ENCODE results near the gene LGR6. TPM values are rescaled to one million over a fixed set of nuclear protein-coding genes. Genes with fewer than 3 reads are reported as not detected.

Gene LGR6
- total RNA-seq, 2 donors from 2014 or later = 1.3 to 1.6 TPM

DNA sequence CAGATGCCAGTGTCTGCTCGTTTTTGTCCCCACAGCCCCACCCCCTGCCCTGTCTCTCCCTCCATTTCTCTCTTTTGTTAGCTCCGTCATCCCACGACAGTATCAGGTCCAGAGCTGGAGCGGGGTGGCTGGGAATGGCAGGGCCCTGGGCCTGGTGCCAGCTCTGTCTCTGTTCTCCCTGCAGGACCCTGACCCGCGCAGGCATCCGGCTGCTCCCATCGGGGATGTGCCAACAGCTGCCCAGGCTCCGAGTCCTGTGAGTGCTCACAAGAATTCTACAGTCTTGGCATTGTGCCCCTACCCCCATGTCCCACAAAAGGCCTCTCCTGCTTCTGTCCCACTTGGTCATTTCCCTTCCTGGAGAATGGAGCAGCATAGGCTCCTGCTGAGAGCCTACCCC, 110.8 kb downstream of the LGR6 start:
- Histone ChIP-seq H3K4me1 (no peaks in the 10 kb centered on the region), H3K36me3 (no peaks in the 10 kb centered on the region), H3K4me3 (no peak overlapping the region), H3K27ac (no peak overlapping the region), H3K27me3 (no peaks in the 10 kb centered on the region), H3K9ac (ENCODE audit: low read depth in 2 of 2, low read length in 2 of 2) (no peak overlapping the region), H3K9me3 (no peaks in the 10 kb centered on the region)
- TF ChIP-seq, protein P1, sequence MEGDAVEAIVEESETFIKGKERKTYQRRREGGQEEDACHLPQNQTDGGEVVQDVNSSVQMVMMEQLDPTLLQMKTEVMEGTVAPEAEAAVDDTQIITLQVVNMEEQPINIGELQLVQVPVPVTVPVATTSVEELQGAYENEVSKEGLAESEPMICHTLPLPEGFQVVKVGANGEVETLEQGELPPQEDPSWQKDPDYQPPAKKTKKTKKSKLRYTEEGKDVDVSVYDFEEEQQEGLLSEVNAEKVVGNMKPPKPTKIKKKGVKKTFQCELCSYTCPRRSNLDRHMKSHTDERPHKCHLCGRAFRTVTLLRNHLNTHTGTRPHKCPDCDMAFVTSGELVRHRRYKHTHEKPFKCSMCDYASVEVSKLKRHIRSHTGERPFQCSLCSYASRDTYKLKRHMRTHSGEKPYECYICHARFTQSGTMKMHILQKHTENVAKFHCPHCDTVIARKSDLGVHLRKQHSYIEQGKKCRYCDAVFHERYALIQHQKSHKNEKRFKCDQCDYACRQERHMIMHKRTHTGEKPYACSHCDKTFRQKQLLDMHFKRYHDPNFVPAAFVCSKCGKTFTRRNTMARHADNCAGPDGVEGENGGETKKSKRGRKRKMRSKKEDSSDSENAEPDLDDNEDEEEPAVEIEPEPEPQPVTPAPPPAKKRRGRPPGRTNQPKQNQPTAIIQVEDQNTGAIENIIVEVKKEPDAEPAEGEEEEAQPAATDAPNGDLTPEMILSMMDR (IDR thresholded peaks at IDR 0.05) = no peak
- DNase-seq = no peak
- intact Hi-C loops (cut with DNase I) = no loop called here

DNA sequence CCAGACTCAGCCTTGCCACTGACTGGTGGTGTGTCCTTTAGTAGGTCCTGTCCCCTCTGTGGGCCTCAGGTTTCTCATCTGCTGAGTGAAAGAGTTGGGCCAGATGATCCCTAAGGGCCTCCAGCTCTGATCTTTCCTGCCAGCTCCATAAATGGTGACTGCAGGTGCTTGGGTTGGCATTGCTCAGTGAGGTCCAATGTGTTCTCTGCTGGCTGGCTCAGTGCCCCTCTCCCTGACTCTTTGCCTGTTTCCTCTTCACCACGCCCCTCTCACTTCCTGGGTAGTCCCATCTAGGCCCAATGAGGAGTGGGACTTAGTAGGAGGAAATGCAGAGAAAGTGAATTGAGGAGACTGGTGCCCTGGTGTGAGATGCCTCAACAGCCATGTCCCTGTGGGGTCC, 111.6 kb downstream of the LGR6 start:
- H3K9me3 ChIP-seq = no peaks in the 10 kb centered on the region
- H3K4me3 ChIP-seq = no peak overlapping the region
- no peaks in the 10 kb centered on the region for H3K27me3 ChIP-seq
- no peaks in the 10 kb centered on the region for H3K36me3 ChIP-seq
- no peaks in the 10 kb centered on the region for H3K4me1 ChIP-seq
- intact Hi-C loops (cut with DNase I) = no loop called here
- no peak overlapping the region for H3K9ac ChIP-seq (ENCODE audit: low read depth in 2 of 2, low read length in 2 of 2)
- H3K27ac ChIP-seq = no peak overlapping the region
- TF ChIP-seq, protein P1 (IDR thresholded peaks at IDR 0.05) = no peak
- no peak for DNase-seq

- intact Hi-C loops (cut with DNase I) = no loop called here
- H3K27me3 ChIP-seq = no peaks in the 10 kb centered on the region
- TF ChIP-seq, protein P1 (IDR thresholded peaks at IDR 0.05) = no peak
- no peak for DNase-seq
- no peak overlapping the region for H3K4me3 ChIP-seq
- H3K36me3 ChIP-seq = no peaks in the 10 kb centered on the region
- H3K9me3 ChIP-seq = no peaks in the 10 kb centered on the region
- no peak overlapping the region for H3K9ac ChIP-seq (ENCODE audit: low read depth in 2 of 2, low read length in 2 of 2)
- H3K27ac ChIP-seq = no peak overlapping the region
- no peaks in the 10 kb centered on the region for H3K4me1 ChIP-seq
Observed at GRCh38 chr1:202306535-202307345, 113.1 kb downstream of the LGR6 start.

DNA sequence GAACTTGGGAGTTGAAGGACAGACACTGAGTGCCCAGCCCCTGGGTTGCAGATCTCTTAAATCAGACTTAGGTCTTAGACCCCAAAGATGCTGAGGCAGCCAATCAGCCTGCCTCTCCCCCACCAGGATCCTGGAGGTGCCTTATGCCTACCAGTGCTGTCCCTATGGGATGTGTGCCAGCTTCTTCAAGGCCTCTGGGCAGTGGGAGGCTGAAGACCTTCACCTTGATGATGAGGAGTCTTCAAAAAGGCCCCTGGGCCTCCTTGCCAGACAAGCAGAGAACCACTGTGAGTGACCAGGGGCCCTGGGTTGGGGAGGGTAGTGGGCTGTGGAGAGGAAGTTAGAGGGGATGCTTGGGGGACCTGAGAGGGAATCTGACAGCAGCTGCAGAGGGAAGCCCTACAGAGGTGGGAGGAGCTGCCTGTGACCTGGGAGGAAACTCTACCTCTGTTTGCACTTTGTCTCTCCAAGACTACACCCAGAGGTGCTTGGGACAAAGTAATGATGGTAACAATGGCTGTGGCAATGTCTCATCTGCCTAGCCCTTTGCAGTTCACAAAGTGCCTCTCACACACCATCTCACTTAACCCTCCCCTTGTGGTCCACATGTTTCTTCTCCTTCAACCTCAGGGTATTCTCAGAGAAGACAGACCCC, 116.6 kb downstream of the LGR6 start:
- H3K4me3 ChIP-seq = no peak overlapping the region

GRCh38 chr1:202310746-202311145, 117.1 kb downstream of the LGR6 start:
- Histone ChIP-seq H3K9me3 (no peaks in the 10 kb centered on the region), H3K36me3 (no peaks in the 10 kb centered on the region), H3K9ac (ENCODE audit: low read depth in 2 of 2, low read length in 2 of 2) (no peak overlapping the region), H3K4me1 (no peaks in the 10 kb centered on the region), H3K27me3 (no peaks in the 10 kb centered on the region), H3K27ac (no peak overlapping the region), H3K4me3 (no peak overlapping the region)
- intact Hi-C loops (cut with DNase I) = no loop called here
- TF ChIP-seq, protein P1 (IDR thresholded peaks at IDR 0.05) = no peak
- no peak for DNase-seq

More for the DNA sequence above, 116.6 kb downstream of the LGR6 start:
- DNase-seq = no peak
- Histone ChIP-seq H3K36me3 (no peaks in the 10 kb centered on the region), H3K27ac (no peak overlapping the region), H3K27me3 (no peaks in the 10 kb centered on the region), H3K9ac (ENCODE audit: low read depth in 2 of 2, low read length in 2 of 2) (no peak overlapping the region), H3K4me1 (no peaks in the 10 kb centered on the region), H3K9me3 (no peaks in the 10 kb centered on the region)
- intact Hi-C loops (cut with DNase I) = no loop called here
- TF ChIP-seq, protein P1 (IDR thresholded peaks at IDR 0.05) = no peak
